Lower lobe of right lung (tissue), 2 donors: ENCODE data around the gene ADGRE1. TPM values are rescaled to one million over a fixed set of nuclear protein-coding genes. Genes with fewer than 3 reads are reported as not detected.
"Not testable (repeated sequence)": the region's sequence is repeated elsewhere in the genome, so short reads cannot be mapped to it uniquely, and the experiment has no call there.

Experiments
- ATAC-seq, 2 donors: fragments of 200-7000 bp; cut with Tn5 transposase; one replicate each; pipeline ENCODE4 v1.9.1; 2020 to 2022; ENCODE audit warnings: mild to moderate bottlenecking in 2 of 2, moderate library complexity in 2 of 2
- DNase-seq: peaks from one replicate; pipeline ENCODE4 v3.0.0-alpha.2; 2020
- H3K27ac ChIP-seq: fragments of 200-600 bp; one replicate; pipeline ENCODE4 v1.8.0; 2022
- H3K27me3 ChIP-seq: fragments of 200-600 bp; one replicate; pipeline ENCODE4 v1.8.0; 2022; ENCODE audit warnings: low read depth
- H3K36me3 ChIP-seq: fragments of 200-600 bp; one replicate; pipeline ENCODE4 v1.8.0; 2022; ENCODE audit warnings: mild to moderate bottlenecking
- H3K4me1 ChIP-seq: fragments of 200-600 bp; one replicate; pipeline ENCODE4 v1.8.0; 2022
- H3K4me3 ChIP-seq: fragments of 200-600 bp; one replicate; pipeline ENCODE4 v1.8.0; 2022; ENCODE audit warnings: mild to moderate bottlenecking
- H3K9me3 ChIP-seq: fragments of 200-600 bp; one replicate; pipeline ENCODE4 v1.8.0; 2022
- CTCF ChIP-seq: fragments of 200-600 bp; IDR thresholded peaks from one replicate; pipeline ENCODE4 v1.8.0; 2022; ENCODE audit warnings: antibody characterized with exemption, mild to moderate bottlenecking
- intact Hi-C: fragments of 100-400 bp; cut with DNase I; formaldehyde crosslinking; loops from one replicate; pipeline ENCODE4 v1.11.0; 2022
- total RNA-seq: library from RNA; stranded (reverse); fragmentation: NEBNext Ultra II Directional; extraction: Animal tissue kit (Norgen Biotek cat#: 25700); gene quantifications from one replicate; pipeline ENCODE4 v1.2.1, GENCODE V29; 2021
- donor health status: DM: no; HTN: yes; CAD: no; lungs with severe emphysema.

The ADGRE1 gene
- total RNA-seq, 1 donor from 2014 or later = 1.8 TPM

GRCh38 chr19:6866741-6867151 lies 20.6 kb upstream of the ADGRE1 start:
- H3K4me3 ChIP-seq = no peak overlapping the region
- DNase-seq = no peak
- no peaks in the 10 kb centered on the region for H3K27me3 ChIP-seq
- no peak for ATAC-seq
- no peaks in the 10 kb centered on the region for H3K36me3 ChIP-seq
- no peaks in the 10 kb centered on the region for H3K9me3 ChIP-seq
- intact Hi-C loops = no loop called here
- H3K27ac ChIP-seq = no peak overlapping the region
- peaks cover 16% of the 10 kb centered on the region for H3K4me1 ChIP-seq
- TF ChIP-seq CTCF = no peak

- ATAC-seq (peak; percentile 5 to 24), DNase-seq (peak; percentile 57)
Observed at GRCh38 chr19:6868351-6868750, 19.0 kb upstream of the ADGRE1 start.

GRCh38 chr19:6869151-6869882 lies 18.1 kb upstream of the ADGRE1 start:
- DNase-seq = not testable (repeated sequence)

More at GRCh38 chr19:6868351-6868750, 19.0 kb upstream of the ADGRE1 start:
- intact Hi-C loops = no loop called here
- H3K36me3 ChIP-seq = no peaks in the 10 kb centered on the region
- H3K9me3 ChIP-seq = no peaks in the 10 kb centered on the region
- no peak overlapping the region for H3K4me3 ChIP-seq
- peaks cover 8% of the 10 kb centered on the region for H3K4me1 ChIP-seq
- TF ChIP-seq CTCF = no peak
- H3K27ac ChIP-seq = no peak overlapping the region
- no peaks in the 10 kb centered on the region for H3K27me3 ChIP-seq

GRCh38 chr19:6873708-6874431 lies 13.5 kb upstream of the ADGRE1 start:
- no peak for DNase-seq
- no peak for TF ChIP-seq CTCF
- no peak for ATAC-seq
- intact Hi-C loops = no loop called here
- Histone ChIP-seq H3K27me3 (no peaks in the 10 kb centered on the region), H3K4me1 (no peaks in the 10 kb centered on the region), H3K4me3 (no peak overlapping the region), H3K36me3 (no peaks in the 10 kb centered on the region), H3K27ac (no peak overlapping the region), H3K9me3 (no peaks in the 10 kb centered on the region)

More at GRCh38 chr19:6869151-6869882, 18.1 kb upstream of the ADGRE1 start:
- H3K27ac ChIP-seq, H3K4me3 ChIP-seq, ATAC-seq, H3K36me3 ChIP-seq, intact Hi-C loops, H3K4me1 ChIP-seq, H3K27me3 ChIP-seq, H3K9me3 ChIP-seq: not testable (repeated sequence)

- no peaks in the 10 kb centered on the region for H3K4me1 ChIP-seq
- no peak for TF ChIP-seq CTCF
- ATAC-seq (no peak), DNase-seq (no peak)
- intact Hi-C loops = no loop called here
- no peak overlapping the region for H3K27ac ChIP-seq
- no peak overlapping the region for H3K4me3 ChIP-seq
- H3K36me3 ChIP-seq = no peaks in the 10 kb centered on the region
- H3K9me3 ChIP-seq = no peaks in the 10 kb centered on the region
- H3K27me3 ChIP-seq = peaks cover 2% of the 10 kb centered on the region
Observed at GRCh38 chr19:6875218-6875617, 12.2 kb upstream of the ADGRE1 start.

- TF ChIP-seq CTCF = no peak
- DNase-seq = peak; percentile 51
- Histone ChIP-seq H3K27ac (no peak overlapping the region), H3K9me3 (no peaks in the 10 kb centered on the region), H3K4me3 (no peak overlapping the region), H3K4me1 (no peaks in the 10 kb centered on the region), H3K36me3 (no peaks in the 10 kb centered on the region), H3K27me3 (peaks cover 7% of the 10 kb centered on the region)
- peak in 1 of 2 donors; percentile 72 for ATAC-seq
- intact Hi-C loops = no loop called here
Observed at GRCh38 chr19:6876748-6877147, 10.6 kb upstream of the ADGRE1 start.
